K562 (cell line): Measurements from ENCODE around the gene LPGAT1. TPM values are rescaled to one million over a fixed set of nuclear protein-coding genes. Genes with fewer than 3 reads are reported as not detected.

Source experiments
- ATAC-seq: fragments of 200-7000 bp; cut with Tn5 transposase; 3 replicates; pipeline ENCODE4 v1.9.1; 2020; ENCODE audit warnings: moderate library complexity
- BruUV-seq: library from RNA; stranded (reverse); fragments of 400-500 nt; replicated peaks from 2 replicates; lab custom pipeline; 2021; lab: Mats Ljungman, UMichigan
- CTCF ChIA-PET: fragments of 300-600 bp; formaldehyde crosslinking; extraction: SDS; loops from one replicate; lab custom pipeline; 2021; ENCODE audit warnings: low intra/inter-chr PET ratio; lab: Yijun Ruan, JAX
- POLR2A ChIA-PET: fragments of 300-600, 350-650 bp; sonication (Branson Sonifier 250); formaldehyde crosslinking; extraction: SDS; loops from one replicate; lab custom pipeline; 2021; ENCODE audit warnings: antibody characterized with exemption, inconsistent platforms; lab: Yijun Ruan, JAX
- DNase-seq, 4 experiments: peaks; one replicate each; pipeline versions ENCODE4 v3.0.0 to v3.0.0-alpha.2; 2011 to 2018; ENCODE audit warnings: low spot score in 3 of 4, mixed read lengths in 3 of 4; ENCODE audit errors: extremely low read depth in 1 of 4
- FAIRE-seq: peaks from 2 replicates; lab custom pipeline; 2011; peaks lifted over from hg19 to GRCh38; lab: Jason Lieb, UNC
- H2AFZ ChIP-seq: 2 replicates; pipeline ENCODE4 v1.6.0; 2011; ENCODE audit warnings: low read depth, low read length, control low read depth, inconsistent platforms
- H3K27ac ChIP-seq: fragments of 200-600 bp; 3 replicates; pipeline ENCODE4 v1.8.0; 2011; ENCODE audit warnings: low read depth, mild to moderate bottlenecking, control low read depth, inconsistent platforms, low read length, moderate library complexity, mixed read lengths; ENCODE audit errors: extremely low read depth
- H3K27me3 ChIP-seq, 2 experiments: fragments of 300-600 bp in 1 of 2; 2 replicates in 1 of 2; 3 replicates in 1 of 2; pipeline versions ENCODE4 v1.6.0 to v1.8.0; 2011; ENCODE audit warnings: inconsistent platforms in 2 of 2, low read length in 2 of 2, mild to moderate bottlenecking in 1 of 2, mixed read lengths in 1 of 2, moderate library complexity in 1 of 2; ENCODE audit not compliant: control insufficient read depth in 2 of 2, insufficient read depth in 2 of 2
- H3K36me3 ChIP-seq: fragments of 300-600 bp; 3 replicates; pipeline ENCODE4 v1.8.0; 2011; ENCODE audit warnings: mild to moderate bottlenecking, low read length, inconsistent platforms; ENCODE audit not compliant: control insufficient read depth, insufficient read depth
- H3K4me1 ChIP-seq, 2 experiments: fragments of 200-600 bp in 1 of 2; replicated peaks in 1 of 2; 2 replicates in 1 of 2; 3 replicates in 1 of 2; pipeline versions ENCODE4 v1.5.1 to v1.8.0; 2011; ENCODE audit warnings: inconsistent platforms in 2 of 2, low read length in 2 of 2, mild to moderate bottlenecking in 1 of 2, mixed read lengths in 1 of 2, moderate library complexity in 1 of 2; ENCODE audit not compliant: control insufficient read depth in 2 of 2, insufficient read depth in 2 of 2
- H3K4me2 ChIP-seq: 2 replicates; pipeline ENCODE4 v1.6.1; 2011; ENCODE audit warnings: low read length, control low read depth, inconsistent platforms, mixed read lengths; ENCODE audit not compliant: insufficient read depth
- H3K4me3 ChIP-seq: fragments of 200-600 bp; sonication (generic), shearing (Covaris generic); 2 replicates; pipeline ENCODE4 v1.5.1; 2016; ENCODE audit warnings: control low read depth, inconsistent platforms
- H3K79me2 ChIP-seq: fragments of 200-600 bp; 3 replicates; pipeline ENCODE4 v1.8.0; 2011; ENCODE audit warnings: low read length, inconsistent platforms; ENCODE audit not compliant: control insufficient read depth, insufficient read depth
- H3K9ac ChIP-seq, 2 experiments: 2 replicates each; pipeline versions ENCODE4 v1.6.0 to v1.6.1; 2011; ENCODE audit warnings: low read depth in 2 of 2, low read length in 2 of 2, control low read depth in 1 of 2, inconsistent platforms in 1 of 2, mild to moderate bottlenecking in 1 of 2, mixed read lengths in 1 of 2; ENCODE audit not compliant: insufficient read depth in 1 of 2
- H3K9me1 ChIP-seq: one replicate; pipeline ENCODE4 v1.6.0; 2011; ENCODE audit warnings: inconsistent platforms, mild to moderate bottlenecking, low read length, moderate library complexity; ENCODE audit not compliant: control insufficient read depth, insufficient read depth
- H3K9me3 ChIP-seq: replicated peaks from 2 replicates; pipeline ENCODE4 v1.5.1; 2011; ENCODE audit warnings: low read depth, low read length, inconsistent platforms; ENCODE audit not compliant: control insufficient read depth, insufficient read depth
- H4K20me1 ChIP-seq: replicated peaks from 2 replicates; pipeline ENCODE4 v1.6.1; 2011; ENCODE audit warnings: low read length, inconsistent platforms, mixed read lengths; ENCODE audit not compliant: control insufficient read depth, insufficient read depth
- CEBPZ ChIP-seq: fragments of 150-350 bp; IDR thresholded peaks from 2 replicates; pipeline ENCODE4 v1.6.1; 2014; ENCODE audit warnings: low read depth, mild to moderate bottlenecking, low read length, borderline replicate concordance
- CREM ChIP-seq: IDR thresholded peaks from 2 replicates; pipeline ENCODE4 v1.6.1; 2014; ENCODE audit warnings: antibody characterized with exemption, low read depth
- ESRRB ChIP-seq: fragments of 250-450 bp; sonication (Bioruptor Pico); IDR thresholded peaks from 2 replicates; pipeline ENCODE4 v1.5.0; 2020; ENCODE audit warnings: mild to moderate bottlenecking, moderate library complexity, borderline replicate concordance
- HNRNPL ChIP-seq: fragments of 200-400 bp; formaldehyde crosslinking; IDR thresholded peaks from 2 replicates; pipeline ENCODE4 v1.6.1; 2017; ENCODE audit warnings: low read depth, mild to moderate bottlenecking, low read length
- KAT2B ChIP-seq: IDR thresholded peaks from one replicate; pipeline ENCODE4 v1.6.1; 2012; ENCODE audit warnings: low read depth, mild to moderate bottlenecking, control low read depth, inconsistent platforms, low read length, moderate library complexity
- LARP7 ChIP-seq: fragments of 450-650 bp; IDR thresholded peaks from 2 replicates; pipeline ENCODE4 v1.6.1; 2016
- MCM7 ChIP-seq, 2 experiments: fragments of 450-650 bp; IDR thresholded peaks; 2 replicates each; pipeline ENCODE4 v1.6.1; 2016 to 2018
- POLR2AphosphoS2 ChIP-seq: IDR thresholded peaks from 2 replicates; pipeline ENCODE4 v1.6.1; 2012; ENCODE audit warnings: low read length, improper control_type of control experiment
- PRDM10 ChIP-seq: fragments of 450-650 bp; IDR thresholded peaks from 2 replicates; pipeline ENCODE4 v1.6.1; 2018; ENCODE audit not compliant: partially characterized antibody
- SIRT6 ChIP-seq: IDR thresholded peaks from one replicate; pipeline ENCODE4 v1.6.1; 2012; ENCODE audit warnings: low read depth, mild to moderate bottlenecking, control low read depth, inconsistent platforms, low read length, moderate library complexity
- SMAD4 ChIP-seq: fragments of 250-450 bp; sonication (Bioruptor Pico); conservative IDR thresholded peaks from 2 replicates; pipeline ENCODE4 v1.8.0; 2021; ENCODE audit warnings: inconsistent platforms, mild to moderate bottlenecking, moderate library complexity
- SMARCA5 ChIP-seq: fragments of 450-650 bp; IDR thresholded peaks from 2 replicates; pipeline ENCODE4 v1.6.1; 2016
- TEAD1 ChIP-seq, 2 experiments: fragments of 450-650 bp in 1 of 2; sonication (generic) in 1 of 2; formaldehyde crosslinking; IDR thresholded peaks; 2 replicates each; pipeline versions ENCODE4 v1.4.0 to v1.8.0; 2020 to 2022; ENCODE audit warnings: mild to moderate bottlenecking in 2 of 2, missing genetic modification reagents in 1 of 2
- THAP7 ChIP-seq: fragments of 250-450 bp; sonication (Bioruptor Pico); IDR thresholded peaks from 2 replicates; pipeline ENCODE4 v1.5.0; 2021
- WGBS: fragments of 100-300 bp; shearing (Covaris generic); methylation state at CpG from one replicate; pipeline ENCODE4 v1.1.6; 2016; ENCODE audit warnings: low coverage, mixed read lengths; ENCODE audit not compliant: insufficient coverage; ENCODE audit errors: missing lambda C conversion rate; 5-methylcytosine and 5-hydroxymethylcytosine counted together
- in situ Hi-C: fragments of 300-500 bp; cut with MboI; formaldehyde crosslinking; loops from 4 replicates; pipeline ENCODE4 v1.15.0; 2018; ENCODE audit warnings: inconsistent platforms, mixed read lengths
- intact Hi-C: fragments of 100-400 bp; cut with micrococcal nuclease; formaldehyde crosslinking; loops from 2 replicates; pipeline ENCODE4 v1.14.2; 2022
- polyA plus RNA-seq, 8 experiments: library from polyadenylated mRNA; depleted of rRNA in 4 of 8; stranded (reverse) in 5 of 8; unstranded in 3 of 8; fragments of >200 nt; fragmentation: Nextera tagmentation in 2 of 8; fragmentation: Illumina TruSeq in 1 of 8; extraction: Ambion mirVana in 2 of 8; extraction: Trizol in 1 of 8; gene quantifications; 2 replicates each; pipeline versions ENCODE4 v1.2.1 to v1.2.3, GENCODE V29; 2011 to 2014; ENCODE audit warnings: inconsistent platforms in 1 of 8, missing spikeins in 1 of 8
- total RNA-seq, 7 experiments: library from RNA; depleted of rRNA in 6 of 7; stranded (reverse); fragments of >200 nt in 6 of 7; fragmentation: Illumina TruSeq in 2 of 7; extraction: Trizol in 2 of 7; gene quantifications; 2 replicates each; pipeline versions ENCODE4 v1.2.1 to v1.2.3, GENCODE V29; 2011 to 2021; ENCODE audit warnings: low replicate concordance in 1 of 7

LPGAT1 gene
- total and polyA plus RNA-seq, 9 of the 15 experiments (the other 6 are each of a cell fraction or from before 2014, with no cell fraction given) = 5.7 to 31.4 (median 16.3) TPM

GRCh38 chr1:211830328-211831142 is at the start of gene LPGAT1 (continued):
- TF ChIP-seq PRDM10 = no peak
- no peak for TF ChIP-seq POLR2AphosphoS2
- peak; percentile 89 for TF ChIP-seq SMAD4

- DNase-seq (no peak), FAIRE-seq (no peak), ATAC-seq (no peak; the same call in 1 of the 3 replicates)
- CTCF ChIA-PET = no interaction called here
- intact Hi-C loops = no loop called here
- no peak overlapping the region for H3K9ac ChIP-seq
- POLR2A ChIA-PET = interaction anchor here (0.8 to 1.4 kb wide), 2 partner anchors 11 to 13 kb away, joined by 3 read pairs; no protein-coding TSS in a partner anchor
- in situ Hi-C loops = no loop called here
- no peak overlapping the region for H2AFZ ChIP-seq
- no peaks in the 10 kb centered on the region for H3K9me1 ChIP-seq
- no peaks in the 10 kb centered on the region for H3K36me3 ChIP-seq
- no peaks in the 10 kb centered on the region for H3K79me2 ChIP-seq
- no peak overlapping the region for H3K27ac ChIP-seq
- peaks cover 21 to 27% of the 10 kb centered on the region in 2 experiments for H3K27me3 ChIP-seq
- BruUV-seq = no TSS peak
- H3K4me3 ChIP-seq = no peak overlapping the region
- no peaks in the 10 kb centered on the region for H4K20me1 ChIP-seq
- no peaks in the 10 kb centered on the region for H3K9me3 ChIP-seq
- H3K4me2 ChIP-seq = no peak overlapping the region
- H3K4me1 ChIP-seq = no peaks in the 10 kb centered on the region
- 5% methylated on average over 2 of the region's 2 CpGs for WGBS
- TF ChIP-seq THAP7 = no peak
- no peak for TF ChIP-seq TEAD1 (CRISPR knock-in tag; IDR thresholded peaks at IDR 0.05)
- TF ChIP-seq SIRT6 = no peak
- no peak for TF ChIP-seq KAT2B
- no peak for TF ChIP-seq MCM7 (IDR thresholded peaks at IDR 0.05)
- TF ChIP-seq LARP7 = no peak
- TF ChIP-seq HNRNPL = no peak
- TF ChIP-seq CEBPZ = no peak
- TF ChIP-seq ESRRB (CRISPR knock-in tag) = no peak
- TF ChIP-seq CREM = no peak
- TF ChIP-seq SMARCA5 = no peak
These were observed 48.9 kb upstream of the LPGAT1 start for GRCh38 chr1:211879475-211879874.
